ENCODE measurements around the gene KDM4B.
A peak's percentile ranks its signal among the peaks of the same experiment; 100 is the strongest.

The KDM4B gene

GRCh38 chr19:5072115-5072514, 103.2 kb downstream of the KDM4B start:
- CTCF ChIA-PET = interaction anchor here (1.1 to 1.6 kb wide), 3 partner anchors 19 to 73 kb away, joined by 3 to 6 read pairs (median 3); no protein-coding TSS in a partner anchor
- no peak overlapping the region for H3K4me3 ChIP-seq (ENCODE audit: control insufficient read depth in 1 of 7, extremely low read depth in 1 of 7, insufficient read depth in 4 of 7, low read depth in 2 of 7, low read length in 6 of 7)
- WGBS (ENCODE audit: insufficient coverage) = 95% methylated on average over 11 of the region's 11 CpGs

GRCh38 chr19:5073153-5073844, 104.4 kb downstream of the KDM4B start:
- POLR2A ChIA-PET = no interaction called here
- WGBS (ENCODE audit: insufficient coverage) = 95% methylated on average over 8 of the region's 8 CpGs
- Histone ChIP-seq H3K4me3 (ENCODE audit: control insufficient read depth in 1 of 7, extremely low read depth in 1 of 7, insufficient read depth in 4 of 7, low read depth in 2 of 7, low read length in 6 of 7) (no peak overlapping the region), H3K9me3 (ENCODE audit: control extremely low read depth in 1 of 5, control insufficient read depth in 4 of 5, insufficient read depth in 2 of 5, low read depth in 1 of 5, low read length in 4 of 5) (no peaks in the 10 kb centered on the region), H3K27ac (ENCODE audit: insufficient read depth in 1 of 2, low read depth in 1 of 2, low read length in 2 of 2, poor library complexity in 1 of 2, severe bottlenecking in 2 of 2) (no peak overlapping the region), H3K4me1 (ENCODE audit: control extremely low read depth in 1 of 4, control insufficient read depth in 4 of 4, insufficient read depth in 4 of 4, low read length in 3 of 4) (peaks cover 0 to 36% (median 27%) of the 10 kb centered on the region in 4 experiments), H3K36me3 (ENCODE audit: control insufficient read depth in 4 of 4, insufficient read depth in 4 of 4, low read length in 3 of 4) (peaks cover 0 to 18% (median 8%) of the 10 kb centered on the region in 4 experiments), H3K27me3 (replicated peaks in 2 of 5; ENCODE audit: control insufficient read depth in 4 of 5, insufficient read depth in 5 of 5, low read length in 4 of 5) (no peaks in the 10 kb centered on the region)
- CTCF ChIA-PET = interaction anchor here (0.6 to 1.4 kb wide), 2 partner anchors 79 to 136 kb away, joined by 3 to 5 read pairs; no protein-coding TSS in a partner anchor
- DNase-seq = no peak

More at GRCh38 chr19:5072115-5072514, 103.2 kb downstream of the KDM4B start:
- DNase-seq = no peak
- Histone ChIP-seq H3K27ac (ENCODE audit: insufficient read depth in 1 of 2, low read depth in 1 of 2, low read length in 2 of 2, poor library complexity in 1 of 2, severe bottlenecking in 2 of 2) (no peak overlapping the region), H3K4me1 (ENCODE audit: control extremely low read depth in 1 of 4, control insufficient read depth in 4 of 4, insufficient read depth in 4 of 4, low read length in 3 of 4) (peaks cover 0 to 33% (median 27%) of the 10 kb centered on the region in 4 experiments), H3K27me3 (replicated peaks in 2 of 5; ENCODE audit: control insufficient read depth in 4 of 5, insufficient read depth in 5 of 5, low read length in 4 of 5) (no peaks in the 10 kb centered on the region), H3K9me3 (ENCODE audit: control extremely low read depth in 1 of 5, control insufficient read depth in 4 of 5, insufficient read depth in 2 of 5, low read depth in 1 of 5, low read length in 4 of 5) (no peaks in the 10 kb centered on the region), H3K36me3 (ENCODE audit: control insufficient read depth in 4 of 4, insufficient read depth in 4 of 4, low read length in 3 of 4) (peaks cover 0 to 8% (median 5%) of the 10 kb centered on the region in 4 experiments)
- POLR2A ChIA-PET = no interaction called here

- WGBS (ENCODE audit: insufficient coverage) = 8% methylated on average over 18 of the region's 20 CpGs
- Histone ChIP-seq H3K4me3 (ENCODE audit: control insufficient read depth in 1 of 7, extremely low read depth in 1 of 7, insufficient read depth in 4 of 7, low read depth in 2 of 7, low read length in 6 of 7) (peak overlapping the region in 3 of 7 experiments; percentile 5 to 28 (median 8)), H3K27ac (ENCODE audit: insufficient read depth in 1 of 2, low read depth in 1 of 2, low read length in 2 of 2, poor library complexity in 1 of 2, severe bottlenecking in 2 of 2) (no peak overlapping the region), H3K4me1 (ENCODE audit: control extremely low read depth in 1 of 4, control insufficient read depth in 4 of 4, insufficient read depth in 4 of 4, low read length in 3 of 4) (peaks cover 0 to 36% (median 27%) of the 10 kb centered on the region in 4 experiments), H3K9me3 (ENCODE audit: control extremely low read depth in 1 of 5, control insufficient read depth in 4 of 5, insufficient read depth in 2 of 5, low read depth in 1 of 5, low read length in 4 of 5) (no peaks in the 10 kb centered on the region), H3K27me3 (replicated peaks in 2 of 5; ENCODE audit: control insufficient read depth in 4 of 5, insufficient read depth in 5 of 5, low read length in 4 of 5) (no peaks in the 10 kb centered on the region), H3K36me3 (ENCODE audit: control insufficient read depth in 4 of 4, insufficient read depth in 4 of 4, low read length in 3 of 4) (peaks cover 3 to 30% (median 18%) of the 10 kb centered on the region in 4 experiments)
- CTCF ChIA-PET = interaction anchor here (1.4 kb wide), 1 partner anchor 78 kb away, joined by 5 read pairs; no protein-coding TSS in a partner anchor
- POLR2A ChIA-PET = no interaction called here
- peak; percentile 45 to 83 (median 79) for DNase-seq
Measured at GRCh38 chr19:5074407-5074806, 105.5 kb downstream of the KDM4B start.

GRCh38 chr19:5074830-5075394, 106.0 kb downstream of the KDM4B start:
- no peak for DNase-seq
- WGBS (ENCODE audit: insufficient coverage) = 69% methylated on average over 24 of the region's 27 CpGs
- H3K9me3 ChIP-seq (ENCODE audit: control extremely low read depth in 1 of 5, control insufficient read depth in 4 of 5, insufficient read depth in 2 of 5, low read depth in 1 of 5, low read length in 4 of 5) = no peaks in the 10 kb centered on the region
- ChIA-PET POLR2A (no interaction called here), CTCF (interaction anchor here (1.3 to 1.4 kb wide), 2 partner anchors 45 to 78 kb away, joined by 3 to 5 read pairs; no protein-coding TSS in a partner anchor)
- no peaks in the 10 kb centered on the region for H3K27me3 ChIP-seq (replicated peaks in 2 of 5; ENCODE audit: control insufficient read depth in 4 of 5, insufficient read depth in 5 of 5, low read length in 4 of 5)
- H3K36me3 ChIP-seq (ENCODE audit: control insufficient read depth in 4 of 4, insufficient read depth in 4 of 4, low read length in 3 of 4) = peaks cover 3 to 34% (median 21%) of the 10 kb centered on the region in 4 experiments
- H3K27ac ChIP-seq (ENCODE audit: insufficient read depth in 1 of 2, low read depth in 1 of 2, low read length in 2 of 2, poor library complexity in 1 of 2, severe bottlenecking in 2 of 2) = no peak overlapping the region
- peaks cover 0 to 36% (median 27%) of the 10 kb centered on the region in 4 experiments for H3K4me1 ChIP-seq (ENCODE audit: control extremely low read depth in 1 of 4, control insufficient read depth in 4 of 4, insufficient read depth in 4 of 4, low read length in 3 of 4)
- H3K4me3 ChIP-seq (ENCODE audit: control insufficient read depth in 1 of 7, extremely low read depth in 1 of 7, insufficient read depth in 4 of 7, low read depth in 2 of 7, low read length in 6 of 7) = peak overlapping the region in 1 of 7 experiments; percentile 5

- 53% methylated on average over 11 of the region's 13 CpGs for WGBS (ENCODE audit: insufficient coverage)
- POLR2A ChIA-PET = no interaction called here
Measured at GRCh38 chr19:5075597-5075996, 106.7 kb downstream of the KDM4B start.

GRCh38 chr19:5076440-5077208, 107.7 kb downstream of the KDM4B start:
- Histone ChIP-seq H3K4me3 (ENCODE audit: control insufficient read depth in 1 of 7, extremely low read depth in 1 of 7, insufficient read depth in 4 of 7, low read depth in 2 of 7, low read length in 6 of 7) (no peak overlapping the region), H3K36me3 (ENCODE audit: control insufficient read depth in 4 of 4, insufficient read depth in 4 of 4, low read length in 3 of 4) (peaks cover 7 to 49% (median 29%) of the 10 kb centered on the region in 4 experiments), H3K27me3 (replicated peaks in 2 of 5; ENCODE audit: control insufficient read depth in 4 of 5, insufficient read depth in 5 of 5, low read length in 4 of 5) (no peaks in the 10 kb centered on the region), H3K27ac (ENCODE audit: insufficient read depth in 1 of 2, low read depth in 1 of 2, low read length in 2 of 2, poor library complexity in 1 of 2, severe bottlenecking in 2 of 2) (no peak overlapping the region), H3K4me1 (ENCODE audit: control extremely low read depth in 1 of 4, control insufficient read depth in 4 of 4, insufficient read depth in 4 of 4, low read length in 3 of 4) (peaks cover 0 to 36% (median 27%) of the 10 kb centered on the region in 4 experiments), H3K9me3 (ENCODE audit: control extremely low read depth in 1 of 5, control insufficient read depth in 4 of 5, insufficient read depth in 2 of 5, low read depth in 1 of 5, low read length in 4 of 5) (no peaks in the 10 kb centered on the region)
- POLR2A ChIA-PET = interaction anchor here (0.6 kb wide), 1 partner anchor 178 kb away, joined by 4 read pairs; no protein-coding TSS in a partner anchor
- WGBS (ENCODE audit: insufficient coverage) = 96% methylated on average over 39 of the region's 44 CpGs
- CTCF ChIA-PET = no interaction called here
- DNase-seq = no peak

More at GRCh38 chr19:5075597-5075996, 106.7 kb downstream of the KDM4B start:
- Histone ChIP-seq H3K4me1 (ENCODE audit: control extremely low read depth in 1 of 4, control insufficient read depth in 4 of 4, insufficient read depth in 4 of 4, low read length in 3 of 4) (peaks cover 0 to 36% (median 27%) of the 10 kb centered on the region in 4 experiments), H3K27ac (ENCODE audit: insufficient read depth in 1 of 2, low read depth in 1 of 2, low read length in 2 of 2, poor library complexity in 1 of 2, severe bottlenecking in 2 of 2) (no peak overlapping the region), H3K27me3 (replicated peaks in 2 of 5; ENCODE audit: control insufficient read depth in 4 of 5, insufficient read depth in 5 of 5, low read length in 4 of 5) (no peaks in the 10 kb centered on the region), H3K4me3 (ENCODE audit: control insufficient read depth in 1 of 7, extremely low read depth in 1 of 7, insufficient read depth in 4 of 7, low read depth in 2 of 7, low read length in 6 of 7) (no peak overlapping the region), H3K9me3 (ENCODE audit: control extremely low read depth in 1 of 5, control insufficient read depth in 4 of 5, insufficient read depth in 2 of 5, low read depth in 1 of 5, low read length in 4 of 5) (no peaks in the 10 kb centered on the region), H3K36me3 (ENCODE audit: control insufficient read depth in 4 of 4, insufficient read depth in 4 of 4, low read length in 3 of 4) (peaks cover 7 to 39% (median 24%) of the 10 kb centered on the region in 4 experiments)
- CTCF ChIA-PET = interaction anchor here (1.3 kb wide), 1 partner anchor 46 kb away, joined by 3 read pairs; no protein-coding TSS in a partner anchor
- peak in 2 of 3 donors; percentile 59 to 61 for DNase-seq

Data from common myeloid progenitor, CD34-positive (primary cell).